BJ (cell line): Measurements from ENCODE around the gene ENTREP3. TPM values are rescaled to one million over a fixed set of nuclear protein-coding genes. Genes with fewer than 3 reads are reported as not detected.
A peak's percentile ranks its signal among the peaks of the same experiment; 100 is the strongest.

Source experiments
- CTCF ChIA-PET: fragments of 350-600 bp; formaldehyde crosslinking; extraction: SDS; loops from one replicate; lab custom pipeline; 2021; ENCODE audit warnings: antibody characterized with exemption, inconsistent platforms; lab: Yijun Ruan, JAX
- POLR2A ChIA-PET: fragments of 300-600 bp; sonication (Branson Sonifier 250); formaldehyde crosslinking; extraction: SDS; loops from one replicate; lab custom pipeline; 2021; ENCODE audit warnings: antibody characterized with exemption; lab: Charles Lee
- DNase-seq: peaks from one replicate; pipeline ENCODE4 v3.0.0-alpha.2; 2011; ENCODE audit warnings: low read depth
- H3K27me3 ChIP-seq: 2 replicates; pipeline ENCODE4 v1.6.0; 2011; ENCODE audit warnings: low read length; ENCODE audit not compliant: control insufficient read depth, insufficient read depth
- H3K36me3 ChIP-seq: 2 replicates; pipeline ENCODE4 v1.5.1; 2011; ENCODE audit warnings: low read length; ENCODE audit not compliant: control insufficient read depth, insufficient read depth
- H3K4me3 ChIP-seq: 2 replicates; pipeline ENCODE4 v1.5.1; 2011; ENCODE audit warnings: low read depth, mild to moderate bottlenecking, control low read depth, low read length
- CTCF ChIP-seq: IDR thresholded peaks from 2 replicates; pipeline ENCODE4 v1.5.1; 2011; ENCODE audit warnings: low read depth, mild to moderate bottlenecking, control low read depth, inconsistent platforms, low read length, moderate library complexity; ENCODE audit not compliant: insufficient read depth
- polyA plus RNA-seq: library from polyadenylated mRNA; depleted of rRNA; stranded (reverse); fragments of >200 nt; gene quantifications from 2 replicates; pipeline ENCODE4 v1.2.3, GENCODE V29; 2011

ENTREP3 gene
- polyA plus RNA-seq, 1 experiment, result 15.7 TPM

- Histone ChIP-seq H3K27me3 (no peaks in the 10 kb centered on the region), H3K36me3 (peaks cover 12% of the 10 kb centered on the region), H3K4me3 (peak overlapping the region; percentile 53)
- ChIA-PET CTCF (interaction anchor here (0.8 to 2.8 kb wide), 9 partner anchors 13 to 346 kb away, joined by 3 to 18 read pairs (median 4); partner anchors contain the start of genes KRTCAP2, THBS3 and TRIM46), POLR2A (interaction anchor here (0.9 kb wide), 1 partner anchor 20 kb away, joined by 3 read pairs; no protein-coding TSS in a partner anchor)
- peak; percentile 97 for DNase-seq
- peak; percentile 21; the same call in 1 of the 2 replicates for TF ChIP-seq CTCF
Observed at GRCh38 chr1:155244368-155245162, 10.7 kb downstream of the ENTREP3 start.

- no peak for DNase-seq
- POLR2A ChIA-PET, result no interaction called here
- no peak for TF ChIP-seq CTCF
- peak overlapping the region; percentile 53; the same call in 1 of the 2 replicates for H3K4me3 ChIP-seq
- CTCF ChIA-PET, result interaction anchor here (0.7 to 3.1 kb wide), 3 partner anchors 8 to 350 kb away, joined by 3 to 40 read pairs (median 18); partner anchors contain the start of gene THBS3
- no peaks in the 10 kb centered on the region for H3K27me3 ChIP-seq
- peaks cover 8% of the 10 kb centered on the region for H3K36me3 ChIP-seq
Observed at GRCh38 chr1:155242805-155243358, 12.4 kb downstream of the ENTREP3 start.

GRCh38 chr1:155241841-155242264 lies 13.4 kb downstream of the ENTREP3 start:
- no peak for TF ChIP-seq CTCF
- peaks cover 7% of the 10 kb centered on the region for H3K36me3 ChIP-seq
- CTCF ChIA-PET, result interaction anchor here (1.2 to 3.1 kb wide), 5 partner anchors 9 to 82 kb away, joined by 4 to 40 read pairs (median 6); partner anchors contain the start of gene THBS3
- H3K27me3 ChIP-seq, result no peaks in the 10 kb centered on the region
- DNase-seq, result no peak
- POLR2A ChIA-PET, result no interaction called here
- H3K4me3 ChIP-seq, result no peak overlapping the region

- CTCF ChIA-PET, result interaction anchor here (1.2 to 3.1 kb wide), 5 partner anchors 10 to 83 kb away, joined by 3 to 40 read pairs (median 5); partner anchors contain the start of gene THBS3
- Histone ChIP-seq H3K27me3 (no peaks in the 10 kb centered on the region), H3K4me3 (peak overlapping the region; percentile 25), H3K36me3 (peaks cover 9% of the 10 kb centered on the region)
- no peak for TF ChIP-seq CTCF
- POLR2A ChIA-PET, result no interaction called here
- DNase-seq, result peak; percentile 75
Observed at GRCh38 chr1:155241069-155241679, 14.1 kb downstream of the ENTREP3 start.
